SK-N-SH treated with all-trans-retinoic acid at 6 μM for 48 hours (cell line): ENCODE measurements around the gene SCAPER.

Experiments used
- ATAC-seq: fragments of 200-7000 bp; cut with Tn5 transposase; 3 replicates; pipeline ENCODE4 v1.9.1; 2020; ENCODE audit warnings: mild to moderate bottlenecking, moderate library complexity
- ARNTL ChIP-seq: fragments of 450-650 bp; formaldehyde crosslinking; IDR thresholded peaks from 2 replicates; pipeline ENCODE4 v1.5.0; 2020; ENCODE audit warnings: low read depth, mild to moderate bottlenecking, moderate library complexity, borderline replicate concordance
- BACH2 ChIP-seq: fragments of 250-450 bp; sonication (Bioruptor Pico); IDR thresholded peaks from 2 replicates; pipeline ENCODE4 v1.9.0; 2021; ENCODE audit warnings: mild to moderate bottlenecking, borderline replicate concordance
- ESRRG ChIP-seq: fragments of 250-450 bp; sonication (Bioruptor Pico); IDR thresholded peaks from 2 replicates; pipeline ENCODE4 v1.6.1; 2021; ENCODE audit warnings: mild to moderate bottlenecking
- GLIS3 ChIP-seq: fragments of 250-450 bp; sonication (Bioruptor Pico); IDR thresholded peaks from 2 replicates; pipeline ENCODE4 v1.5.0; 2020; ENCODE audit warnings: mild to moderate bottlenecking, moderate library complexity
- OSR1 ChIP-seq: fragments of 250-450 bp; sonication (Bioruptor Pico); IDR thresholded peaks from 2 replicates; pipeline ENCODE4 v1.8.0; 2022; ENCODE audit warnings: moderate library complexity, mild to moderate bottlenecking, inconsistent platforms
- PPARA ChIP-seq: fragments of 250-450 bp; sonication (Bioruptor Pico); IDR thresholded peaks from 2 replicates; pipeline ENCODE4 v1.5.0; 2020; ENCODE audit warnings: mild to moderate bottlenecking, borderline replicate concordance
- SNAI2 ChIP-seq: fragments of 250-450 bp; sonication (Bioruptor Pico); IDR thresholded peaks from 2 replicates; pipeline ENCODE4 v1.5.0; 2020; ENCODE audit warnings: mild to moderate bottlenecking, moderate library complexity
- TCF4 ChIP-seq: fragments of 250-450 bp; sonication (Bioruptor Pico); IDR thresholded peaks from 2 replicates; pipeline ENCODE4 v1.8.0; 2021; ENCODE audit warnings: mild to moderate bottlenecking, moderate library complexity, borderline replicate concordance
- TOX ChIP-seq: fragments of 250-450 bp; sonication (Bioruptor Pico); IDR thresholded peaks from 2 replicates; pipeline ENCODE4 v1.8.0; 2021; ENCODE audit warnings: mild to moderate bottlenecking, moderate library complexity, borderline replicate concordance
- ZC3H10 ChIP-seq: fragments of 250-450 bp; sonication (Bioruptor Pico); IDR thresholded peaks from 2 replicates; pipeline ENCODE4 v1.5.1; 2021; ENCODE audit warnings: mild to moderate bottlenecking, moderate library complexity
- ZFP3 ChIP-seq: fragments of 250-450 bp; sonication (Bioruptor Pico); IDR thresholded peaks from 2 replicates; pipeline ENCODE4 v1.5.0; 2020; ENCODE audit warnings: mild to moderate bottlenecking, moderate library complexity
- ZFP30 ChIP-seq: fragments of 450-650 bp; formaldehyde crosslinking; IDR thresholded peaks from 2 replicates; pipeline ENCODE4 v1.5.0; 2022; ENCODE audit warnings: mild to moderate bottlenecking, moderate library complexity
- ZNF565 ChIP-seq: fragments of 450-650 bp; formaldehyde crosslinking; conservative IDR thresholded peaks from 2 replicates; pipeline ENCODE4 v1.5.0; 2020; ENCODE audit warnings: low read depth, mild to moderate bottlenecking, moderate library complexity
- ZNF70 ChIP-seq: fragments of 450-650 bp; formaldehyde crosslinking; IDR thresholded peaks from 2 replicates; pipeline ENCODE4 v1.5.0; 2020; ENCODE audit warnings: mild to moderate bottlenecking, moderate library complexity
- ZNF8 ChIP-seq: fragments of 450-650 bp; formaldehyde crosslinking; IDR thresholded peaks from 2 replicates; pipeline ENCODE4 v1.5.0; 2020; ENCODE audit warnings: mild to moderate bottlenecking, moderate library complexity
- TF ChIP-seq, protein P1 (sequence below): fragments of 250-450 bp; sonication (Bioruptor Pico); IDR thresholded peaks from 2 replicates; pipeline ENCODE4 v1.8.0; 2020; ENCODE audit warnings: mild to moderate bottlenecking, moderate library complexity, borderline replicate concordance
- TF ChIP-seq, protein P2 (sequence below): fragments of 250-450 bp; sonication (Bioruptor Pico); IDR thresholded peaks from 2 replicates; pipeline ENCODE4 v1.5.1; 2021; ENCODE audit warnings: mild to moderate bottlenecking, moderate library complexity
- TF ChIP-seq, protein P3 (sequence below): fragments of 250-450 bp; sonication (Bioruptor Pico); IDR thresholded peaks from 2 replicates; pipeline ENCODE4 v1.5.0; 2020; ENCODE audit warnings: mild to moderate bottlenecking, moderate library complexity
- TF ChIP-seq, protein P4 (sequence below): fragments of 250-450 bp; sonication (Bioruptor Pico); IDR thresholded peaks from 2 replicates; pipeline ENCODE4 v1.8.0; 2021; ENCODE audit warnings: low read depth, mild to moderate bottlenecking, moderate library complexity, borderline replicate concordance

Gene SCAPER

DNA sequence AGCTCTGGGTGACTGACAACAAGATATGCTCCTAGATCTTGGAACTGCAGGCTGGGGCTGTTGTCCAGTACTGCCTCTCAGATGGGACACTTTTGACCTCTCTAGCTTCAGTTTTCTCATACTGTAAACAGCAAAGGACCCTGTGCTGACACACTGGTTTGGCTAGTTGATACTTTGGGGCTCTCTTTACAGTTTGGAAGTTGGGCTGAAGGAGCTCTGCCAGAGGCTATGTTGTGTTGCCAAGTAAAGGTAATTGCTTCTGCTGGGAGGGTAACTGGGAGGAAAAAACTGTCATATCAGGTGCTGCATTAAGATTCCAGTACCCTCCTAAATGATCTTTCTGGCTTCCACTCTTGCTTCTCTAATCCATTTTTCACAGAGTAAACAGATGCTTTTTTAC is 514.6 kb downstream of the SCAPER start:
- no peak for ATAC-seq
- TF ChIP-seq, protein P1, sequence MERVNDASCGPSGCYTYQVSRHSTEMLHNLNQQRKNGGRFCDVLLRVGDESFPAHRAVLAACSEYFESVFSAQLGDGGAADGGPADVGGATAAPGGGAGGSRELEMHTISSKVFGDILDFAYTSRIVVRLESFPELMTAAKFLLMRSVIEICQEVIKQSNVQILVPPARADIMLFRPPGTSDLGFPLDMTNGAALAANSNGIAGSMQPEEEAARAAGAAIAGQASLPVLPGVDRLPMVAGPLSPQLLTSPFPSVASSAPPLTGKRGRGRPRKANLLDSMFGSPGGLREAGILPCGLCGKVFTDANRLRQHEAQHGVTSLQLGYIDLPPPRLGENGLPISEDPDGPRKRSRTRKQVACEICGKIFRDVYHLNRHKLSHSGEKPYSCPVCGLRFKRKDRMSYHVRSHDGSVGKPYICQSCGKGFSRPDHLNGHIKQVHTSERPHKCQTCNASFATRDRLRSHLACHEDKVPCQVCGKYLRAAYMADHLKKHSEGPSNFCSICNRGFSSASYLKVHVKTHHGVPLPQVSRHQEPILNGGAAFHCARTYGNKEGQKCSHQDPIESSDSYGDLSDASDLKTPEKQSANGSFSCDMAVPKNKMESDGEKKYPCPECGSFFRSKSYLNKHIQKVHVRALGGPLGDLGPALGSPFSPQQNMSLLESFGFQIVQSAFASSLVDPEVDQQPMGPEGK (CRISPR knock-in tag) = no peak
- TF ChIP-seq GLIS3 (CRISPR knock-in tag) (no peak), BACH2 (no peak), ARNTL (CRISPR knock-in tag) (no peak), TOX (CRISPR knock-in tag) (no peak)
- TF ChIP-seq, all 23 proteins: peak for 0

DNA sequence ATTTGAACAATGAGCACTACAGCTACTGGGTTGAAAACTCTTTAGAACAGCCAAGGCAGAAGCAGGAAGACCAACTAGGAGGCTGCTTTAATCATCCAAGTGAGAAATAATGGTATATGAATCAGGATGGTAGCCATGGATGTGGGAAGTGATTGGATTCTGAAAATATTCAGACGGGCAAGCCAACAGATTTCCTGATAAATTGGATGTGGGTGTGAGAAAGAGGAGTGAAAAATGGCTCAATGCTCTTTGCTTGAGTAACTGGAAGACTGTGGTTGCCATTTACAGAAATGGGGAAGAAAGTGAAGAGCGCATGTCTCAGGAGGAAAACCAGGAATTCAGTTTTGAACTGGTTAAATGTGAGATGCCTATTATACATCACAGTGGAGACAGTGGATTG is 518.2 kb downstream of the SCAPER start:
- no peak for ATAC-seq
- TF ChIP-seq ZC3H10 (CRISPR knock-in tag) = no peak
- TF ChIP-seq ARNTL (CRISPR knock-in tag) = no peak

DNA sequence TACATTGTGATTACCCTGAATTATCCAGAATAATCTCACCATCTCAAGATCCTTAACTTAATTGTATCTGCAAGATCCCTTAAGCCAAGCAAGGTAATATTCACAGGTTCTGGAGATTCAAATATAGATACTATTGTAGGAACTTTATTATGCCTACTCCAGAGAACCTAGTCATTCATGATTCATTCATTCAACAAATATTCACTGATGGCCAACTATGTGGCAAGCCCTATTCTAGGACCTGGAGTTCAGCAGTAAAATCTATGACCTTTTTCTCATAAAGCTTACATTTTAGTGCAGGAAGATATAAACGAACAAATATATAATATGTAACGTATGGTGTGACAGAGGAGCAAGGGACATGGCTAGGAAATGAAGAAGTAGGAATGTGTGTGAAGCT is 519.0 kb downstream of the SCAPER start:
- TF ChIP-seq ESRRG (CRISPR knock-in tag) (no peak), BACH2 (no peak), ZFP30 (CRISPR knock-in tag) (no peak), SNAI2 (no peak), GLIS3 (CRISPR knock-in tag) (no peak), PPARA (no peak), OSR1 (CRISPR knock-in tag) (no peak), TCF4 (CRISPR knock-in tag) (no peak), ZNF8 (CRISPR knock-in tag) (no peak), ZNF565 (CRISPR knock-in tag) (no peak), ZNF70 (CRISPR knock-in tag) (no peak), ZC3H10 (CRISPR knock-in tag) (no peak)
- TF ChIP-seq, protein P2, sequence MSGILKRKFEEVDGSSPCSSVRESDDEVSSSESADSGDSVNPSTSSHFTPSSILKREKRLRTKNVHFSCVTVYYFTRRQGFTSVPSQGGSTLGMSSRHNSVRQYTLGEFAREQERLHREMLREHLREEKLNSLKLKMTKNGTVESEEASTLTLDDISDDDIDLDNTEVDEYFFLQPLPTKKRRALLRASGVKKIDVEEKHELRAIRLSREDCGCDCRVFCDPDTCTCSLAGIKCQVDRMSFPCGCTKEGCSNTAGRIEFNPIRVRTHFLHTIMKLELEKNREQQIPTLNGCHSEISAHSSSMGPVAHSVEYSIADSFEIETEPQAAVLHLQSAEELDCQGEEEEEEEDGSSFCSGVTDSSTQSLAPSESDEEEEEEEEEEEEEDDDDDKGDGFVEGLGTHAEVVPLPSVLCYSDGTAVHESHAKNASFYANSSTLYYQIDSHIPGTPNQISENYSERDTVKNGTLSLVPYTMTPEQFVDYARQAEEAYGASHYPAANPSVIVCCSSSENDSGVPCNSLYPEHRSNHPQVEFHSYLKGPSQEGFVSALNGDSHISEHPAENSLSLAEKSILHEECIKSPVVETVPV = no peak
- TF ChIP-seq, protein P1 (CRISPR knock-in tag) = no peak
- TF ChIP-seq, protein P3, sequence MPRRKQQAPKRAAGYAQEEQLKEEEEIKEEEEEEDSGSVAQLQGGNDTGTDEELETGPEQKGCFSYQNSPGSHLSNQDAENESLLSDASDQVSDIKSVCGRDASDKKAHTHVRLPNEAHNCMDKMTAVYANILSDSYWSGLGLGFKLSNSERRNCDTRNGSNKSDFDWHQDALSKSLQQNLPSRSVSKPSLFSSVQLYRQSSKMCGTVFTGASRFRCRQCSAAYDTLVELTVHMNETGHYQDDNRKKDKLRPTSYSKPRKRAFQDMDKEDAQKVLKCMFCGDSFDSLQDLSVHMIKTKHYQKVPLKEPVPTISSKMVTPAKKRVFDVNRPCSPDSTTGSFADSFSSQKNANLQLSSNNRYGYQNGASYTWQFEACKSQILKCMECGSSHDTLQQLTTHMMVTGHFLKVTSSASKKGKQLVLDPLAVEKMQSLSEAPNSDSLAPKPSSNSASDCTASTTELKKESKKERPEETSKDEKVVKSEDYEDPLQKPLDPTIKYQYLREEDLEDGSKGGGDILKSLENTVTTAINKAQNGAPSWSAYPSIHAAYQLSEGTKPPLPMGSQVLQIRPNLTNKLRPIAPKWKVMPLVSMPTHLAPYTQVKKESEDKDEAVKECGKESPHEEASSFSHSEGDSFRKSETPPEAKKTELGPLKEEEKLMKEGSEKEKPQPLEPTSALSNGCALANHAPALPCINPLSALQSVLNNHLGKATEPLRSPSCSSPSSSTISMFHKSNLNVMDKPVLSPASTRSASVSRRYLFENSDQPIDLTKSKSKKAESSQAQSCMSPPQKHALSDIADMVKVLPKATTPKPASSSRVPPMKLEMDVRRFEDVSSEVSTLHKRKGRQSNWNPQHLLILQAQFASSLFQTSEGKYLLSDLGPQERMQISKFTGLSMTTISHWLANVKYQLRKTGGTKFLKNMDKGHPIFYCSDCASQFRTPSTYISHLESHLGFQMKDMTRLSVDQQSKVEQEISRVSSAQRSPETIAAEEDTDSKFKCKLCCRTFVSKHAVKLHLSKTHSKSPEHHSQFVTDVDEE = no peak
- TF ChIP-seq, protein P4, sequence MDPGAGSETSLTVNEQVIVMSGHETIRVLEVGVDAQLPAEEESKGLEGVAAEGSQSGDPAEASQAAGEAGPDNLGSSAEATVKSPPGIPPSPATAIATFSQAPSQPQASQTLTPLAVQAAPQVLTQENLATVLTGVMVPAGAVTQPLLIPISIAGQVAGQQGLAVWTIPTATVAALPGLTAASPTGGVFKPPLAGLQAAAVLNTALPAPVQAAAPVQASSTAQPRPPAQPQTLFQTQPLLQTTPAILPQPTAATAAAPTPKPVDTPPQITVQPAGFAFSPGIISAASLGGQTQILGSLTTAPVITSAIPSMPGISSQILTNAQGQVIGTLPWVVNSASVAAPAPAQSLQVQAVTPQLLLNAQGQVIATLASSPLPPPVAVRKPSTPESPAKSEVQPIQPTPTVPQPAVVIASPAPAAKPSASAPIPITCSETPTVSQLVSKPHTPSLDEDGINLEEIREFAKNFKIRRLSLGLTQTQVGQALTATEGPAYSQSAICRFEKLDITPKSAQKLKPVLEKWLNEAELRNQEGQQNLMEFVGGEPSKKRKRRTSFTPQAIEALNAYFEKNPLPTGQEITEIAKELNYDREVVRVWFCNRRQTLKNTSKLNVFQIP (CRISPR knock-in tag) = no peak
- ATAC-seq = no peak

DNA sequence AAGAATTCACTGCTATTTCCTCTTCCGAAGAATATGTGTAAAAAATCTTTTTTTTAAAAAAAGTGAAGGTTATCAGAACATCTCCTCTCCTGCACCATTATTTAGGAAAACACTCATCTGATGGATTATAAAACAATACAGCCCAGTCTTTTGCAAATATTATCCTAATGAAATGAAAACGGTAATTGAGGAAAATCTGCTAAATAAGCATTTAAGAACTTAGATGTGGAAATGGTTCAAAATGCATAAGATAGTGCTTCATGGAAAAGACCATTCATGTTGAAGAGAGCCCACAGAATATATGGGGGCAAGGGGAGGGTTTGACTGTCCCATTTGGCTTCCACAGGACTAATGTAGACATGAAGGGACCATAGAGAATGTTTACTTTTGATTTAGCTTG is 520.7 kb downstream of the SCAPER start:
- TF ChIP-seq ZFP3 (CRISPR knock-in tag) = no peak
- no peak for ATAC-seq
